Retinal pigment epithelial cell (primary cell): ENCODE measurements around the gene SFT2D3.

Experiments used
- DNase-seq: peaks from one replicate; pipeline ENCODE4 v3.0.0-alpha.2; 2010; ENCODE audit warnings: low read depth
- H3K4me3 ChIP-seq: 2 replicates; pipeline ENCODE4 v1.5.1; 2011; ENCODE audit warnings: mild to moderate bottlenecking, low read length, control low read depth, moderate library complexity
- CTCF ChIP-seq: conservative IDR thresholded peaks from 2 replicates; pipeline ENCODE4 v1.5.1; 2011; ENCODE audit warnings: low read depth, low read length, control low read depth, inconsistent platforms

Gene SFT2D3

GRCh38 chr2:127697482-127698180 is 3.7 kb upstream of the SFT2D3 start:
- TF ChIP-seq CTCF: no peak
- no peak for DNase-seq
- H3K4me3 ChIP-seq: no peak overlapping the region

GRCh38 chr2:127698553-127699355 is 2.5 kb upstream of the SFT2D3 start:
- no peak for TF ChIP-seq CTCF
- no peak for DNase-seq

GRCh38 chr2:127700527-127701192 is 637 bp upstream of the SFT2D3 start:
- peak; percentile 2 for TF ChIP-seq CTCF
- H3K4me3 ChIP-seq: peak overlapping the region; percentile 77
- DNase-seq: no peak

More at GRCh38 chr2:127698553-127699355, 2.5 kb upstream of the SFT2D3 start:
- H3K4me3 ChIP-seq: no peak overlapping the region

GRCh38 chr2:127701651-127702394 is 526 bp downstream of the SFT2D3 start:
- no peak for TF ChIP-seq CTCF
- peak overlapping the region; percentile 77 for H3K4me3 ChIP-seq
- DNase-seq: peak; percentile 49

GRCh38 chr2:127702395-127703009 is 1.2 kb downstream of the SFT2D3 start:
- DNase-seq: no peak
- no peak for TF ChIP-seq CTCF
- H3K4me3 ChIP-seq: peak overlapping the region; percentile 47

GRCh38 chr2:127703282-127703681 is 2.0 kb downstream of the SFT2D3 start:
- no peak for DNase-seq
- no peak for TF ChIP-seq CTCF
- H3K4me3 ChIP-seq: no peak overlapping the region
